ENCODE results near the gene STRA6.
A peak's percentile ranks its signal among the peaks of the same experiment; 100 is the strongest.

Gene STRA6

DNA sequence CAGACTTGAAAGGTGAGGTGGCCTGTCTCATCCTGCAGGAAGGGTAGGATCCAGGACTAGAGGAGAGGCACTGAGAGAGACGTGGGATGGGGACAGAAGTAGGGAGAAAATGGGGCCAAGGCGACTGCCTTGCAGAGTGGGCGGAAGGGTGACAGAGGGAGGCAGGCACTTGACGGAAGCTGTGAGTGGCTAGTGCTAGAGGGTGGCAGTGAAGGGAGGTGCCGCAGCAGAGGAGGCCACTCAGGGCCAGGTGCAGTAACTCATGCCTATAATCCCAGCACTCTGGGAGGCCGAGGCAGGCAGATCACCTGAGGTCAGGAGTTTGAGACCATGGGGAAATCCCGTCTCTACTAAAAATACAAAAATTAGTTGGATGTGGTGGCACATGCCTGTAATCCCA lies 40.8 kb upstream of the STRA6 start:
- DNase-seq (ENCODE audit: low read depth in 2 of 2) = no peak
- H3K4me3 ChIP-seq (replicated peaks in 1 of 2; ENCODE audit: low read depth in 2 of 2, low read length in 2 of 2) = no peak overlapping the region
- TF ChIP-seq, protein P1, sequence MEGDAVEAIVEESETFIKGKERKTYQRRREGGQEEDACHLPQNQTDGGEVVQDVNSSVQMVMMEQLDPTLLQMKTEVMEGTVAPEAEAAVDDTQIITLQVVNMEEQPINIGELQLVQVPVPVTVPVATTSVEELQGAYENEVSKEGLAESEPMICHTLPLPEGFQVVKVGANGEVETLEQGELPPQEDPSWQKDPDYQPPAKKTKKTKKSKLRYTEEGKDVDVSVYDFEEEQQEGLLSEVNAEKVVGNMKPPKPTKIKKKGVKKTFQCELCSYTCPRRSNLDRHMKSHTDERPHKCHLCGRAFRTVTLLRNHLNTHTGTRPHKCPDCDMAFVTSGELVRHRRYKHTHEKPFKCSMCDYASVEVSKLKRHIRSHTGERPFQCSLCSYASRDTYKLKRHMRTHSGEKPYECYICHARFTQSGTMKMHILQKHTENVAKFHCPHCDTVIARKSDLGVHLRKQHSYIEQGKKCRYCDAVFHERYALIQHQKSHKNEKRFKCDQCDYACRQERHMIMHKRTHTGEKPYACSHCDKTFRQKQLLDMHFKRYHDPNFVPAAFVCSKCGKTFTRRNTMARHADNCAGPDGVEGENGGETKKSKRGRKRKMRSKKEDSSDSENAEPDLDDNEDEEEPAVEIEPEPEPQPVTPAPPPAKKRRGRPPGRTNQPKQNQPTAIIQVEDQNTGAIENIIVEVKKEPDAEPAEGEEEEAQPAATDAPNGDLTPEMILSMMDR (IDR thresholded peaks at IDR 0.05; ENCODE audit: low read depth, low read length) = no peak

DNA sequence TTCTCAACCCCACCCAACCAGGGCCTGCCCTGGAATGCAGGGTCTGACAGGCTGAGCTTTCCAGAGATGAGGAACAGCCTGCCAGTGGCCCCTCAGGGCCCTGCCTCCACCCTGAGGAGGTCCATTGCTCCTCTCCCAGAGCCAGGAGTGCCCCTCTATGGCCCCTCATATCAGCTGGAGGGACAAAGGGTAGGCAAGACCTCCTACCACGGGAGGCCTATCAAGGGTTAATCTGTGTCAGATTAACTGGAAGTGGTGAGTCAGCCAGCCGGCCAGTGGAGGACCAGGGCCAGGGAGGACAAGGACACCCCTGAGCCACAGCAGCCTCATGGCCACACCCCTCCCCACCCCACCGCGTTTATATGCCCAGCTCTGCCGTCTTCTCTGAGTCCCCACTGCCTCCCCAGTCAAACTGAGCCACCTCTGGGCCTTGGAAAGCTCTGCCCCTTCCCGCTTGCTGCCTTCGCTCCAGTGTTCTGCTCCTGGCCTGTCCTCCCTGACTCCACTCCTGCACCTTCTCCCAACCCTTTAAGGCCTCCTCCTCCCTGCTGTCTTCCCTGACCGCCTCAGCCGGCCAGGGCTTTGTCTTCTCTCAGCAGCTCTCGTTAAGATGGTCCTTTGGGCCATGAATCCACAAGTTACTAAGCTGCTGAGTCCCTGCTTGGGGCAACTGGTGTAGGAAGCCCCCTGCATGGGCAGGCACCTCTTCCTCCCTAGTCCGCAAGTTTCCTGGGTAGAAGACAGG lies 40.0 kb upstream of the STRA6 start:
- TF ChIP-seq, protein P1 (IDR thresholded peaks at IDR 0.05; ENCODE audit: low read depth, low read length) = no peak
- DNase-seq (ENCODE audit: low read depth in 2 of 2) = peak; percentile 43 to 51
- no peak overlapping the region for H3K4me3 ChIP-seq (replicated peaks in 1 of 2; ENCODE audit: low read depth in 2 of 2, low read length in 2 of 2)

DNA sequence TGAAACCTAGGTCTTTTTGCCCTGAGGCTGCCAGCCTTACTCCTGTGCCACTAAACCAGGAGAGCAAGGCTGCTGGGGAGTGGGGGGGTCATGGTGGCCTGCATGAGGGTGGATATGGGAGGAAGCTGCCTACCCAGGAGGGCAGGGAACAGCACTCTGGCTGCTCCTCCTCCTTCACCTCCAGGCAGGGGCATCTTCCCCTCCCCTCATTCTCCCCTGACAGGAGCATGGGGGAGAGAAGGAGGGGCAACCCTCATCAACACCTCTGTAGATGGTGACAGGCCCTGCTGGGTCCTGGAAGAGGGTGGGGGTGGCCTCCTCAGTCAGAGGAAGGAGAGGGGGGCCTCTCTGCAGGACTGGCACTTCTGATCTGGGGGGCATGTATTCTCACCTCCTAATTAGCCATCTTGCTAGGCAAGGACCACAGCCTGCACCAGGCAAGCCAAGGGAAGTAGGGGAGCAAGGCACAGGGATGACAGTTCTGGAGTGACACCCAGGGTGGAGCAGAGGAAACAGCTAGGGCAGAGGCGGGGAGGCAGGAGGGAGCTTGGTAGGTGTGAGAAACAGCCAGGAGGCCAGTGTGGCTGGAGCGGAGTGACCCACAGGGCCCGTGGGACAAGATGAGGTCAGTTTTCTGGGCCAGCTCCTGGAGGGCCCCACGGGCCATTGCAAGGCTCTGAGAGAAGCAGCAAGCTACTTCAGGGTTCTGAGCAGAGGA lies 38.5 kb upstream of the STRA6 start:
- TF ChIP-seq, protein P1 (IDR thresholded peaks at IDR 0.05; ENCODE audit: low read depth, low read length) = no peak
- H3K4me3 ChIP-seq (replicated peaks in 1 of 2; ENCODE audit: low read depth in 2 of 2, low read length in 2 of 2) = no peak overlapping the region
- DNase-seq (ENCODE audit: low read depth in 2 of 2) = no peak

DNA sequence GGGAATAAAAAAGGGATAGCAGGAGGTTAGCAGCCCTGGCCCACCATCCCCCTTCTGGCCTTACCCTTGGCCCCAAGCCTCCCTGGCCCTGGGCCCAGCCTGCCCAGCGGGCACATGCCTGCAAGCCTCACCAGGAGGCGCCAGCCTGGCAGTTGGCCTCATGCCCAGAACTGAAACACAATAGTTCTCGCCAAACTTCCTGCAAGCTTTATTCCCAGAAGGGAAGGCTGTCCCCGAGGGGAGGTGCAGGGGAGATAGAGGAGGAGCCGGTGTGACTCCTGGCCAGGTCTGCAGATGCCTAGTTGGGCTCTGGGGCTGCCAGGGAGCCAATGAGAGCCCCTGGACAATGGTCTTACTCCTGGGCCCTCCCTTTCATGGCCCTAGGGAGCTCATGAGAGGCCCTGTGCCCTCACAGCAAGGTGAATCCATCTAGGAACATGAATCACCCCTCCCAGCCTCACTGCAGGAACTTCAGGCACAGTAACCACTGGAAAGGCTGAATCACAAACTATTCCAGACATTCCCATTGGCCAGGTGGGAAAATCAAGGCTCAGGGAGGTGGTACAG lies 37.5 kb upstream of the STRA6 start:
- H3K4me3 ChIP-seq (replicated peaks in 1 of 2; ENCODE audit: low read depth in 2 of 2, low read length in 2 of 2) = no peak overlapping the region
- TF ChIP-seq, protein P1 (IDR thresholded peaks at IDR 0.05; ENCODE audit: low read depth, low read length) = peak; percentile 33
- peak; percentile 86 to 95 for DNase-seq (ENCODE audit: low read depth in 2 of 2)

DNA sequence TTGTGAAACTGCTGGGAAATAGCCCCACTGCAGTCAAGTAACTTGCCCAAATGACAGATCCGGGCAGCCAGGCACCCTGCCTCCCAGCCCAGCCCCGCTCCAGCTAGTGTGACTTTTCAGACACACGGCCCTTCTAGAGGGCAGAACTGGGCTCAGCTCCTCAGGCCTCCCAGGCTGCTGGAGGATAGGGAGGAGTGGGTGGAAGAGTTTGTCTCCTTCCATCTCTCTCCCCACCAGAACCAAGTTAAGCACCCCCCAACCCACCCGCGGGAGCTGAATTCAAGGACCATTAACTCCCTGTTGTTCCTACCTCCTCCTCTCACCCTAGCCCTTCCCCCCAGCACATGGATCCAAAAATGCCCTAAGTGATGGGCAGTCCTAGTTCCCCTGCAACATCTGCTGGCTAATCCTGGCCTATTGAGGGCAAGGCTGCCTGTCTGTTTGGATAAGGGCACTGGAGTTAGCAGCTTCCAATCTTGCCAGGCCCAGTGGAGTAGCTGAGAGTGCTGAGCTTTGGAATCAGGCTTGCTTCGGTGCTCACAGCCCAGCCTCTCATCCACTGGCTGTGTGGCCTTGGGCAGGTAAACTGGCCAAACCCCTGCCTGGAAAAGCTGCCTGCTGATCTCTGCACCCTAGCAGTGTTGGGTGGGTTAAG lies 36.6 kb upstream of the STRA6 start:
- DNase-seq (ENCODE audit: low read depth in 2 of 2) = no peak
- no peak overlapping the region for H3K4me3 ChIP-seq (replicated peaks in 1 of 2; ENCODE audit: low read depth in 2 of 2, low read length in 2 of 2)
- TF ChIP-seq, protein P1 (IDR thresholded peaks at IDR 0.05; ENCODE audit: low read depth, low read length) = no peak

DNA sequence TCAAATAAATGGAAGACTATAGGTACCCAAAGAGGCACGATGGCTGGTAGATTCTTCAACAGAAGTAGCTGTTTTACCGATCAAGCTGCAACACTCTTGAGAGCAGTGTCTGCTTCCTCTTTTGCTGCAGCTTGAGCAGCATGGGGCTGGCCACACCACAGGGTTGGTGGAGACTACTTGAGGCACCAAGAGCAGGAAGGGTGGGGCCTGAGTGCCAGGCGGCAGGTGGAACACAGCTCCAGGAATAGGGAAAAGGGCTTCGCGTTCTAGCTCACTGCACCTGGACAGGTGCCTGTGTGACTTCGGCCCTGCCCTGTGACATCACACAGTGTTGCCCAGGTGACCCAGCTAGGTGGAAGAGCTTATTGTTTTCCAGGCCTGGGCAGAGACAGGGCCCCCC lies 33.4 kb upstream of the STRA6 start, which contains the start of gene CCDC33:
Gene CCDC33 (plus strand): TSS at position 365 of the 400 bp plus-strand sequence. CDS start 394 bp downstream, outside the sequence.
- no peak for DNase-seq (ENCODE audit: low read depth in 2 of 2)
- TF ChIP-seq, protein P1 (IDR thresholded peaks at IDR 0.05; ENCODE audit: low read depth, low read length) = no peak
- no peak within 1 kb of the TSS for H3K4me3 ChIP-seq (replicated peaks in 1 of 2; ENCODE audit: low read depth in 2 of 2, low read length in 2 of 2)

All from cardiac fibroblast (primary cell).